DOHH2 (cell line): ENCODE results near the gene RHBDF2.

ENCODE experiments used
- EZH2phosphoT487 ChIP-seq: fragments of 200-600 bp; sonication (generic); IDR thresholded peaks from 2 replicates; pipeline ENCODE4 v1.6.1; 2017; ENCODE audit warnings: borderline replicate concordance, mild to moderate bottlenecking, antibody characterized with exemption, low read length, moderate library complexity, mixed read lengths
- TF ChIP-seq, protein P1 (sequence below): fragments of 200-600 bp; sonication (generic); IDR thresholded peaks from one replicate; pipeline ENCODE4 v1.5.1; 2014; ENCODE audit warnings: antibody characterized with exemption, mild to moderate bottlenecking, low read depth, low read length; ENCODE audit not compliant: poor library complexity, severe bottlenecking

DNA sequence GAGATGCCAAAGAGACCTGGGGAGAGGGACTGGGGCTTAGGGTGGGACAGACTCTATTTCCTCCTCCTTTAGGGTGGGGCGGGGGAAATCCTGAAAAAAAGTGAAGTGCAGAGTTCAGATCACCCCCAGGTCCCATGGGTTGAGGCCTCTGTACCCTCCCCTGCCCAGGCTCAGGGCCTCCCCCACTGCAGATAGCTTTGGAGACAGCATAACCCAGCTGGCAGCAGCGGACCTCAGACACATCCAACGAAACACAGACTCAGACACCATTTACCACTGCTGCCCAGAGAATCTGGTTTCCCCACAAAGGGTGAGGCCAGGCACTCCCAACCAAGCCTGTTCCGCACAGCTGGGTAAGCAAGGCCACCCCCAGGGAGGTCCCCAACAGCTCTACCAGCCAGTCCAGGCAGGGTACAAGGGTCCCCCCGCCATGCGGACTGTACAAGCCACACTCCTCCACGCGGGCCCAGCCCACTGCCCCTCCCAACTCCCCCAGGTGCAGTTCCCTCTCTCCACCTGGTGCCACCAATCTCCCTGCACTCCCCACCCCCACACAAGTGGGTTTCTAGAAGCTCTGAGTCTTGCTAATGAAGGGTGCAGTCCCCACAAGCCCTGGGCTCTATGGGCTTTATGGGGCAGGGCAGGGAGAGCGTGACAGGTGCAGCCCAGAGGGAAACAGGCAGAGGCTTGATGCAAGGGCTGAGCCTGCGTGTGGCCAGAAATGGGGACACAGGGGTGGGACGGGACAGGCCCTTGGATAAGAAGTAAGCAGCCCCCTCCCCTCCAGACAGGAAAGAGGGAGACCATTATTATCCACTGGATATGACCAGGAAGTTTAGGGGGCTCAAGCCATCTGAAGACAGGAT lies 8.9 kb downstream of the RHBDF2 start:
- TF ChIP-seq, protein P1, sequence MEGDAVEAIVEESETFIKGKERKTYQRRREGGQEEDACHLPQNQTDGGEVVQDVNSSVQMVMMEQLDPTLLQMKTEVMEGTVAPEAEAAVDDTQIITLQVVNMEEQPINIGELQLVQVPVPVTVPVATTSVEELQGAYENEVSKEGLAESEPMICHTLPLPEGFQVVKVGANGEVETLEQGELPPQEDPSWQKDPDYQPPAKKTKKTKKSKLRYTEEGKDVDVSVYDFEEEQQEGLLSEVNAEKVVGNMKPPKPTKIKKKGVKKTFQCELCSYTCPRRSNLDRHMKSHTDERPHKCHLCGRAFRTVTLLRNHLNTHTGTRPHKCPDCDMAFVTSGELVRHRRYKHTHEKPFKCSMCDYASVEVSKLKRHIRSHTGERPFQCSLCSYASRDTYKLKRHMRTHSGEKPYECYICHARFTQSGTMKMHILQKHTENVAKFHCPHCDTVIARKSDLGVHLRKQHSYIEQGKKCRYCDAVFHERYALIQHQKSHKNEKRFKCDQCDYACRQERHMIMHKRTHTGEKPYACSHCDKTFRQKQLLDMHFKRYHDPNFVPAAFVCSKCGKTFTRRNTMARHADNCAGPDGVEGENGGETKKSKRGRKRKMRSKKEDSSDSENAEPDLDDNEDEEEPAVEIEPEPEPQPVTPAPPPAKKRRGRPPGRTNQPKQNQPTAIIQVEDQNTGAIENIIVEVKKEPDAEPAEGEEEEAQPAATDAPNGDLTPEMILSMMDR, result no peak
- no peak for TF ChIP-seq EZH2phosphoT487
